RWPE2 (cell line): ENCODE measurements around the gene PDCD1LG2.

Source experiments
- ATAC-seq: fragments of 200-7000 bp; cut with Tn5 transposase; 3 replicates; pipeline ENCODE4 v1.9.1; 2021; ENCODE audit warnings: low read depth
- DNase-seq: peaks from one replicate; pipeline ENCODE4 v3.0.0-alpha.2; 2020; ENCODE audit warnings: low spot score
- H3K27ac ChIP-seq: fragments of 450-650 bp; 2 replicates; pipeline ENCODE4 v1.5.1; 2017; ENCODE audit warnings: mild to moderate bottlenecking; ENCODE audit not compliant: poor library complexity, severe bottlenecking
- H3K27me3 ChIP-seq: fragments of 250-450 bp; sonication (Bioruptor Pico); 2 replicates; pipeline ENCODE4 v1.5.1; 2021; ENCODE audit warnings: mild to moderate bottlenecking, moderate library complexity; ENCODE audit not compliant: insufficient read depth, poor library complexity, severe bottlenecking
- H3K36me3 ChIP-seq: fragments of 250-450 bp; sonication (Bioruptor Pico); 2 replicates; pipeline ENCODE4 v1.5.1; 2020; ENCODE audit warnings: low read depth, mild to moderate bottlenecking, moderate library complexity
- H3K4me1 ChIP-seq: fragments of 250-450 bp; sonication (Bioruptor Pico); 2 replicates; pipeline ENCODE4 v1.5.1; 2021; ENCODE audit warnings: mild to moderate bottlenecking, moderate library complexity; ENCODE audit not compliant: insufficient read depth, poor library complexity, severe bottlenecking
- H3K4me3 ChIP-seq: fragments of 250-450 bp; sonication (Bioruptor Pico); 2 replicates; pipeline ENCODE4 v1.5.1; 2021; ENCODE audit warnings: mild to moderate bottlenecking, moderate library complexity; ENCODE audit not compliant: severe bottlenecking
- H3K9me3 ChIP-seq: fragments of 250-450 bp; sonication (Bioruptor Pico); 2 replicates; pipeline ENCODE4 v1.5.1; 2021; ENCODE audit warnings: mild to moderate bottlenecking, moderate library complexity; ENCODE audit not compliant: severe bottlenecking
- CTCF ChIP-seq: fragments of 450-650 bp; IDR thresholded peaks from one replicate; pipeline ENCODE4 v1.5.1; 2017; ENCODE audit warnings: mild to moderate bottlenecking, moderate library complexity; ENCODE audit not compliant: poor library complexity, severe bottlenecking

Gene PDCD1LG2

DNA sequence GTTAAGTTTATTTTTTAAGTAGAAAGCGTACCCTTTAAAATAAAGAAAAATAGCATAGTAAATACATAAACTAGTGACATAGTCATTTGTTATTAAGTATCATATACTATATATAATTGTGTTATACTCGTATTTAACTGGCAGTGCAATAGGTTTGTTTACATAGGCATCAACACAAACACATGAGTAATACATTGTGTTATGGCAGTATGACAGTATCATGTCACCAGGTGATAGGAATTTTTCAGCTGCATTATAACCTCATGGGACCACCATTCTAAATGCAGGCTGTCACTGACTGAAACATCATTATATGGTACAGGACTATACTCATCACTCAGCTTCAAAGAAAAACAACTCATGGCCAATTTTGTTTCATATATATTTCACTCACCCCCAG, 110.2 kb downstream of the PDCD1LG2 start:
- TF ChIP-seq CTCF: no peak
- Histone ChIP-seq H3K4me1 (peaks cover 19% of the 10 kb centered on the region), H3K27me3 (no peaks in the 10 kb centered on the region), H3K4me3 (no peak overlapping the region), H3K36me3 (no peaks in the 10 kb centered on the region), H3K27ac (peak overlapping the region; percentile 78), H3K9me3 (no peaks in the 10 kb centered on the region)
- no peak for DNase-seq
- ATAC-seq: no peak
